Measurements from ENCODE around the gene BLM. TPM values are rescaled to one million over a fixed set of nuclear protein-coding genes. Genes with fewer than 3 reads are reported as not detected.
"Not testable (repeated sequence)": the region's sequence is repeated elsewhere in the genome, so short reads cannot be mapped to it uniquely, and the experiment has no call there.

Gene BLM
- total RNA-seq, 1 experiment from 2014 or later: 15.6 TPM

DNA sequence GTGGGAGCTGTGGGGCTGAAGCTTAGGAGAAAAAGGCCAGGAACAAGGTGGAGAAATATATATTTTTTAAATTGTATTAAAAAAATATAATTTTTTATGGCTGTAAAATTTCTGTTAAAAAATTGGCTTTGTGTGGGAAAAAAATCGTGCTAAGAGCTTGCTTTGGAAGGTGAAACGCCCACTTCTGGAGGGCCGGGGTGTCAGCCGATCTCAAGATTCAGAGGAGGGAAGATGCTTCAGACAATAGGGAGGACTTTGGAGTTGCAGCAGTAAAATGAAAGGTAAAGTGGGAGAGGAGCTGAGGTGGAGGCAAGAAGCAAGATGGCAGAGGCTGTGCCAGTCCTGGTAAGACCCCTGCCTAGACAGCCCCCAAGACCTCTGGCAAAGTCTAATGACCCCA lies 45.9 kb upstream of the BLM start:
- no peak overlapping the region for H3K4me3 ChIP-seq (ENCODE audit: low read depth, low read length)
- Mint-ChIP-seq H3K4me3 (ENCODE audit: unreplicated experiment) (no peak overlapping the region), H3K9me3 (ENCODE audit: unreplicated experiment) (no peaks in the 10 kb centered on the region), H3K27ac (ENCODE audit: unreplicated experiment) (no peak overlapping the region), H3K36me3 (ENCODE audit: insufficient read depth, unreplicated experiment) (no peaks in the 10 kb centered on the region), H3K4me1 (ENCODE audit: low read depth, unreplicated experiment) (peaks cover 8% of the 10 kb centered on the region), H3K27me3 (ENCODE audit: insufficient read depth, unreplicated experiment) (no peaks in the 10 kb centered on the region)
- no peak for DNase-seq
- no peaks in the 10 kb centered on the region for H3K36me3 ChIP-seq (ENCODE audit: control insufficient read depth, insufficient read depth, low read length)
- BruUV-seq (replicated peaks): no TSS peak
- POLR2A ChIA-PET: no interaction called here
- H3K4me1 ChIP-seq: no peaks in the 10 kb centered on the region
- H3K27me3 ChIP-seq (replicated peaks; ENCODE audit: control insufficient read depth, insufficient read depth, low read length): no peaks in the 10 kb centered on the region
- TF ChIP-seq, protein P1, sequence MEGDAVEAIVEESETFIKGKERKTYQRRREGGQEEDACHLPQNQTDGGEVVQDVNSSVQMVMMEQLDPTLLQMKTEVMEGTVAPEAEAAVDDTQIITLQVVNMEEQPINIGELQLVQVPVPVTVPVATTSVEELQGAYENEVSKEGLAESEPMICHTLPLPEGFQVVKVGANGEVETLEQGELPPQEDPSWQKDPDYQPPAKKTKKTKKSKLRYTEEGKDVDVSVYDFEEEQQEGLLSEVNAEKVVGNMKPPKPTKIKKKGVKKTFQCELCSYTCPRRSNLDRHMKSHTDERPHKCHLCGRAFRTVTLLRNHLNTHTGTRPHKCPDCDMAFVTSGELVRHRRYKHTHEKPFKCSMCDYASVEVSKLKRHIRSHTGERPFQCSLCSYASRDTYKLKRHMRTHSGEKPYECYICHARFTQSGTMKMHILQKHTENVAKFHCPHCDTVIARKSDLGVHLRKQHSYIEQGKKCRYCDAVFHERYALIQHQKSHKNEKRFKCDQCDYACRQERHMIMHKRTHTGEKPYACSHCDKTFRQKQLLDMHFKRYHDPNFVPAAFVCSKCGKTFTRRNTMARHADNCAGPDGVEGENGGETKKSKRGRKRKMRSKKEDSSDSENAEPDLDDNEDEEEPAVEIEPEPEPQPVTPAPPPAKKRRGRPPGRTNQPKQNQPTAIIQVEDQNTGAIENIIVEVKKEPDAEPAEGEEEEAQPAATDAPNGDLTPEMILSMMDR (IDR thresholded peaks at IDR 0.05; ENCODE audit: insufficient read depth in 1 of 2, low read depth in 1 of 2, low read length in 1 of 2, severe bottlenecking in 1 of 2, unreplicated experiment in 1 of 2): no peak
- CTCF ChIA-PET: no interaction called here
- no peaks in the 10 kb centered on the region for H3K9me3 ChIP-seq
- intact Hi-C loops (cut with micrococcal nuclease; ENCODE audit: unreplicated experiment): no loop called here

DNA sequence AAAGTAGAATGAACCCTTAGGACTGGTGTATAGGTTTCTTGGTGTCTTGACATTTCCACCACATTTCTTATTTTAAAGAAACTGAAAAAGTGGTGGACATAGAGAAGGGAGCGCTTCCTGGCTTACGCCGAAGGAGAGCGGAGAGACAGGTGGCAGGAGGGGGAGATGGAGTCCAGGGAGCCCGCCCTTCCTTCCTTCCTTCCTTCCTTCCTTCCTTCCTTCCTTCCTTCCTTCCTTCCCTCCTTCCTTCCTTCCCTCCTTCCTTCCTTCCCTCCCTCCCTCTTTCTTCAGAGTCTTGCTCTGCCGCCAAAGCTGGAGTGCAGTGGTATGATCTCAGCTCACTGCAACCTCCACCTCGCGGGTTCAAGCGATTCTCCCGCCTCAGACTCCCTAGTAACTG lies 43.8 kb upstream of the BLM start:
- CTCF ChIA-PET; H3K27me3 Mint-ChIP-seq (ENCODE audit: insufficient read depth, unreplicated experiment); DNase-seq: not testable (repeated sequence)

GRCh38 chr15:90674476-90674875 lies 42.7 kb upstream of the BLM start:
- Histone ChIP-seq H3K9me3 (no peaks in the 10 kb centered on the region), H3K27me3 (replicated peaks; ENCODE audit: control insufficient read depth, insufficient read depth, low read length) (no peaks in the 10 kb centered on the region), H3K4me1 (no peaks in the 10 kb centered on the region), H3K36me3 (ENCODE audit: control insufficient read depth, insufficient read depth, low read length) (no peaks in the 10 kb centered on the region), H3K4me3 (ENCODE audit: low read depth, low read length) (no peak overlapping the region)
- ChIA-PET CTCF (no interaction called here), POLR2A (no interaction called here)
- H3K36me3 Mint-ChIP-seq (ENCODE audit: insufficient read depth, unreplicated experiment): no peaks in the 10 kb centered on the region
- no peaks in the 10 kb centered on the region for H3K9me3 Mint-ChIP-seq (ENCODE audit: unreplicated experiment)
- BruUV-seq (replicated peaks): no TSS peak
- no peak overlapping the region for H3K27ac Mint-ChIP-seq (ENCODE audit: unreplicated experiment)
- H3K4me1 Mint-ChIP-seq (ENCODE audit: low read depth, unreplicated experiment): no peaks in the 10 kb centered on the region
- intact Hi-C loops (cut with micrococcal nuclease; ENCODE audit: unreplicated experiment): no loop called here
- TF ChIP-seq, protein P1 (IDR thresholded peaks at IDR 0.05; ENCODE audit: insufficient read depth in 1 of 2, low read depth in 1 of 2, low read length in 1 of 2, severe bottlenecking in 1 of 2, unreplicated experiment in 1 of 2): no peak
- no peaks in the 10 kb centered on the region for H3K27me3 Mint-ChIP-seq (ENCODE audit: insufficient read depth, unreplicated experiment)
- no peak for DNase-seq
- H3K4me3 Mint-ChIP-seq (ENCODE audit: unreplicated experiment): no peak overlapping the region

More for the DNA sequence above, 43.8 kb upstream of the BLM start:
- H3K4me1 Mint-ChIP-seq (ENCODE audit: low read depth, unreplicated experiment); H3K27ac Mint-ChIP-seq (ENCODE audit: unreplicated experiment); H3K36me3 ChIP-seq (ENCODE audit: control insufficient read depth, insufficient read depth, low read length); H3K27me3 ChIP-seq (replicated peaks; ENCODE audit: control insufficient read depth, insufficient read depth, low read length); H3K4me1 ChIP-seq; H3K36me3 Mint-ChIP-seq (ENCODE audit: insufficient read depth, unreplicated experiment); H3K9me3 ChIP-seq; BruUV-seq (replicated peaks); H3K4me3 Mint-ChIP-seq (ENCODE audit: unreplicated experiment); H3K9me3 Mint-ChIP-seq (ENCODE audit: unreplicated experiment); H3K4me3 ChIP-seq (ENCODE audit: low read depth, low read length); POLR2A ChIA-PET; intact Hi-C loops (cut with micrococcal nuclease; ENCODE audit: unreplicated experiment): not testable (repeated sequence)

- H3K9me3 Mint-ChIP-seq (ENCODE audit: unreplicated experiment): no peaks in the 10 kb centered on the region
- no peaks in the 10 kb centered on the region for H3K36me3 ChIP-seq (ENCODE audit: control insufficient read depth, insufficient read depth, low read length)
- TF ChIP-seq, protein P1 (IDR thresholded peaks at IDR 0.05; ENCODE audit: insufficient read depth in 1 of 2, low read depth in 1 of 2, low read length in 1 of 2, severe bottlenecking in 1 of 2, unreplicated experiment in 1 of 2): no peak
These were observed 41.7 kb upstream of the BLM start for GRCh38 chr15:90675464-90675863.

More at GRCh38 chr15:90675464-90675863, 41.7 kb upstream of the BLM start:
- Mint-ChIP-seq H3K4me1 (ENCODE audit: low read depth, unreplicated experiment) (no peaks in the 10 kb centered on the region), H3K27ac (ENCODE audit: unreplicated experiment) (no peak overlapping the region), H3K27me3 (ENCODE audit: insufficient read depth, unreplicated experiment) (no peaks in the 10 kb centered on the region), H3K36me3 (ENCODE audit: insufficient read depth, unreplicated experiment) (no peaks in the 10 kb centered on the region), H3K4me3 (ENCODE audit: unreplicated experiment) (no peak overlapping the region)
- ChIA-PET POLR2A (no interaction called here), CTCF (no interaction called here)
- Histone ChIP-seq H3K9me3 (no peaks in the 10 kb centered on the region), H3K4me3 (ENCODE audit: low read depth, low read length) (no peak overlapping the region), H3K4me1 (no peaks in the 10 kb centered on the region), H3K27me3 (replicated peaks; ENCODE audit: control insufficient read depth, insufficient read depth, low read length) (no peaks in the 10 kb centered on the region)
- no TSS peak for BruUV-seq (replicated peaks)
- no peak for DNase-seq
- intact Hi-C loops (cut with micrococcal nuclease; ENCODE audit: unreplicated experiment): no loop called here
